Liver (tissue), 9 donors: ENCODE results near the gene DAB1. TPM values are rescaled to one million over a fixed set of nuclear protein-coding genes. Genes with fewer than 3 reads are reported as not detected.
A peak's percentile ranks its signal among the peaks of the same experiment; 100 is the strongest.

Source experiments
- DNase-seq: peaks from one replicate; pipeline ENCODE4 v3.0.0-alpha.2; 2017; ENCODE audit warnings: low spot score
- H3K27ac ChIP-seq, 2 donors: one replicate each; pipeline ENCODE4 v1.7.0; 2013; ENCODE audit warnings: inconsistent platforms in 2 of 2, low read length in 2 of 2, control low read depth in 1 of 2, low read depth in 1 of 2, mild to moderate bottlenecking in 1 of 2
- H3K27me3 ChIP-seq, 4 donors: one replicate each; pipeline versions ENCODE4 v1.6.1 to v1.7.0; 2013; ENCODE audit warnings: low read length in 3 of 4, inconsistent platforms in 1 of 4, mild to moderate bottlenecking in 1 of 4, moderate library complexity in 1 of 4; ENCODE audit not compliant: control insufficient read depth in 4 of 4, insufficient read depth in 4 of 4
- H3K36me3 ChIP-seq, 4 donors: one replicate each; pipeline versions ENCODE4 v1.6.1 to v1.7.0; 2013; ENCODE audit warnings: low read length in 3 of 4, mild to moderate bottlenecking in 3 of 4, low read depth in 1 of 4, moderate library complexity in 1 of 4; ENCODE audit not compliant: control insufficient read depth in 4 of 4, insufficient read depth in 3 of 4
- H3K4me1 ChIP-seq, 4 donors: one replicate each; pipeline versions ENCODE4 v1.6.1 to v1.7.0; 2013; ENCODE audit warnings: low read length in 3 of 4, mild to moderate bottlenecking in 3 of 4, moderate library complexity in 1 of 4; ENCODE audit not compliant: control insufficient read depth in 4 of 4, insufficient read depth in 4 of 4
- H3K4me3 ChIP-seq, 3 donors: one replicate each; pipeline versions ENCODE4 v1.6.1 to v1.7.0; 2013; ENCODE audit warnings: low read length in 3 of 3, control low read depth in 1 of 3, low read depth in 1 of 3, mild to moderate bottlenecking in 1 of 3
- H3K9ac ChIP-seq, 2 donors: one replicate each; pipeline ENCODE4 v1.7.0; 2013; ENCODE audit warnings: low read length in 2 of 2, mild to moderate bottlenecking in 2 of 2, moderate library complexity in 2 of 2, control low read depth in 1 of 2, low read depth in 1 of 2
- H3K9me3 ChIP-seq, 4 donors: one replicate each; pipeline versions ENCODE4 v1.6.1 to v1.7.0; 2013; ENCODE audit warnings: low read length in 3 of 4; ENCODE audit not compliant: control insufficient read depth in 4 of 4
- ATF3 ChIP-seq: IDR thresholded peaks from 2 replicates; pipeline ENCODE4 v1.6.1; 2016; ENCODE audit warnings: antibody characterized with exemption
- EGR1 ChIP-seq, 2 donors: IDR thresholded peaks; 2 replicates each; pipeline ENCODE4 v1.6.1; 2016 to 2018; ENCODE audit warnings: antibody characterized with exemption in 2 of 2, low read depth in 2 of 2
- FOXA1 ChIP-seq: IDR thresholded peaks from 2 replicates; pipeline ENCODE4 v1.6.1; 2016; ENCODE audit warnings: antibody characterized with exemption
- FOXA2 ChIP-seq: IDR thresholded peaks from 2 replicates; pipeline ENCODE4 v1.6.1; 2016; ENCODE audit warnings: antibody characterized with exemption
- GABPA ChIP-seq, 2 donors: IDR thresholded peaks in 1 of 2; conservative IDR thresholded peaks in 1 of 2; 2 replicates each; pipeline ENCODE4 v1.6.1; 2016; ENCODE audit warnings: antibody characterized with exemption in 2 of 2, mild to moderate bottlenecking in 1 of 2, moderate library complexity in 1 of 2
- HNF4A ChIP-seq, 2 donors: conservative IDR thresholded peaks; 2 replicates each; pipeline ENCODE4 v1.6.1; 2016; ENCODE audit warnings: antibody characterized with exemption in 2 of 2, mild to moderate bottlenecking in 2 of 2
- HNF4G ChIP-seq: IDR thresholded peaks from 2 replicates; pipeline ENCODE4 v1.6.1; 2016; ENCODE audit warnings: antibody characterized with exemption
- JUND ChIP-seq, 2 donors: IDR thresholded peaks; 2 replicates each; pipeline ENCODE4 v1.6.1; 2016; ENCODE audit warnings: antibody characterized with exemption in 2 of 2
- NR2F2 ChIP-seq: IDR thresholded peaks from 2 replicates; pipeline ENCODE4 v1.6.1; 2016; ENCODE audit warnings: antibody characterized with exemption
- RAD21 ChIP-seq, 2 donors: IDR thresholded peaks; 2 replicates each; pipeline ENCODE4 v1.6.1; 2016; ENCODE audit warnings: antibody characterized with exemption in 2 of 2, mild to moderate bottlenecking in 2 of 2
- RXRA ChIP-seq, 2 donors: IDR thresholded peaks; 2 replicates each; pipeline ENCODE4 v1.6.1; 2017 to 2018; ENCODE audit warnings: antibody characterized with exemption in 2 of 2, mild to moderate bottlenecking in 1 of 2
- SP1 ChIP-seq: IDR thresholded peaks from 2 replicates; pipeline ENCODE4 v1.6.1; 2018; ENCODE audit warnings: antibody characterized with exemption, mild to moderate bottlenecking
- TAF1 ChIP-seq: conservative IDR thresholded peaks from 2 replicates; pipeline ENCODE4 v1.6.1; 2016; ENCODE audit warnings: antibody characterized with exemption, mild to moderate bottlenecking
- YY1 ChIP-seq: IDR thresholded peaks from 2 replicates; pipeline ENCODE4 v1.6.1; 2016; ENCODE audit warnings: antibody characterized with exemption, mild to moderate bottlenecking
- ZBTB33 ChIP-seq: IDR thresholded peaks from 2 replicates; pipeline ENCODE4 v1.6.1; 2016; ENCODE audit warnings: antibody characterized with exemption
- WGBS: extraction: QIAGEN DNeasy Blood & Tissue Kit; methylation state at CpG from one replicate; pipeline ENCODE4 v1.1.7; 2013; 5-methylcytosine and 5-hydroxymethylcytosine counted together
- polyA plus RNA-seq, 2 donors: library from polyadenylated mRNA; stranded (reverse) in 1 of 2; unstranded in 1 of 2; fragments of 200-250 nt in 1 of 2; fragments of >200 nt in 1 of 2; fragmentation: Nextera tagmentation in 1 of 2; extraction: Ambion mirVana in 1 of 2; gene quantifications; one replicate each; pipeline versions ENCODE4 v1.2.1 to v1.2.3, GENCODE V29; 2013 to 2015
- total RNA-seq, 2 donors: library from RNA; depleted of rRNA; stranded (reverse); fragments of >200 nt; gene quantifications; one replicate each; pipeline ENCODE4 v1.2.3, GENCODE V29; 2014
- TF ChIP-seq, protein P1 (sequence below): IDR thresholded peaks from 2 replicates; pipeline ENCODE4 v1.6.1; 2016; ENCODE audit warnings: antibody characterized with exemption, mild to moderate bottlenecking
- TF ChIP-seq, protein P2 (sequence below): IDR thresholded peaks from 2 replicates; pipeline ENCODE4 v1.6.1; 2016; ENCODE audit warnings: antibody characterized with exemption
- donor health status: healthy.
- donor health status: healthy.
- donor health status: healthy.
- donor health status: healthy.
- donor health status: healthy.

DAB1 gene
- total and polyA plus RNA-seq, 4 donors: 0.54 to 1.7 (median 1.2) TPM

DNA sequence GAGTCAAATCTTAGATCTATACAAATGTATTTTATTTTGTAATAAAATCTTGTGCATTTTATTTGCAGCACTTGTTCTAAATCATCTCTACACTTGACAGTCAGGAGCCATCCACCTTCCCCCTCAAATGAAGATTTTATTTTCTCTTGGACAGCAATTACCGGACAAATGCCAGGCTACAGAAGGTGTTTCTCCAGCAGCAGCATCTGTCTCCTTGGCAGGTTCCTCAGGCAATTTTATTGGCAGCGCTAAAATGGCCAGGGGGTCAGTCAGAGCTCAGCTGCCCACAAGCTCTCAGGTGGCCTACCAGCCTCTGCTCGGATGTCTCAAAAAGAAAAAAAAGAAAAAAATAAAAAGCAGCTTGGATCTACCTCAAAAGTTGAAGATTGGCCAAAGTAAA is 107.6 kb downstream of the DAB1 start:
- WGBS: 93% methylated on average over 3 of the region's 3 CpGs
- TF ChIP-seq FOXA1 (no peak), FOXA2 (no peak), NR2F2 (no peak), ATF3 (no peak), HNF4G (no peak), HNF4A (conservative IDR thresholded peaks at IDR 0.05) (no peak)
- Histone ChIP-seq H3K4me1 (no peaks in the 10 kb centered on the region), H3K4me3 (no peak overlapping the region), H3K9me3 (no peaks in the 10 kb centered on the region), H3K27me3 (no peaks in the 10 kb centered on the region), H3K36me3 (no peaks in the 10 kb centered on the region), H3K27ac (no peak overlapping the region), H3K9ac (no peak overlapping the region)
- DNase-seq: no peak

DNA sequence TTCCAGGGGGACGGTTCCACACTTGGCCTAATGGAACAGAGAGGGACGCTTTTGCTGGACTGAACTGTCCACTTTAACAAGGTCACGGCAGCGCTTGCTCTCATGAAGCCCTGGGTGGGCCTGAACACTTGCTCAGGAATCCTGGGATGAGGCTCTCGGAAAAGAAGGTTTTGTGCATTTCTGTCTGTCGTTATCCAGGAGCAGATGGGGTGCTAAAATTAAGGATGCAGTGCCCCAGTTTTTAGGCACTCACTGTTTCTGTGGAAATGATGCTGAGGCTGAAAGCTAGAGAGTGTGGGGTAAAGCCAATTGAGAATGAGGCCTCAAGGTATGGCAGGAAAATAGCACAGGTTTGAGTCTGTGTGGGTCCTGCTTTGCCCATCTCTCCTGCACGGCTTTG is 111.0 kb downstream of the DAB1 start:
- DNase-seq: no peak
- Histone ChIP-seq H3K27ac (no peak overlapping the region), H3K9ac (no peak overlapping the region), H3K36me3 (no peaks in the 10 kb centered on the region), H3K4me3 (no peak overlapping the region), H3K9me3 (no peaks in the 10 kb centered on the region), H3K27me3 (no peaks in the 10 kb centered on the region), H3K4me1 (peaks cover 0 to 5% (median 2%) of the 10 kb centered on the region in 4 donors)
- TF ChIP-seq JUND (IDR thresholded peaks at IDR 0.05): no peak
- no peak for TF ChIP-seq FOXA1
- TF ChIP-seq SP1: no peak
- TF ChIP-seq HNF4G: no peak
- 95% methylated on average over 7 of the region's 7 CpGs for WGBS

GRCh38 chr1:57311411-57311810 is 112.4 kb downstream of the DAB1 start:
- Histone ChIP-seq H3K9ac (no peak overlapping the region), H3K27me3 (no peaks in the 10 kb centered on the region), H3K27ac (peak overlapping the region in 1 of 2 donors; percentile 2), H3K4me1 (peaks cover 0 to 8% (median 5%) of the 10 kb centered on the region in 4 donors), H3K9me3 (no peaks in the 10 kb centered on the region), H3K4me3 (no peak overlapping the region), H3K36me3 (no peaks in the 10 kb centered on the region)
- TF ChIP-seq RXRA (IDR thresholded peaks at IDR 0.05): no peak
- no peak for TF ChIP-seq ATF3
- no peak for TF ChIP-seq TAF1
- TF ChIP-seq EGR1 (IDR thresholded peaks at IDR 0.05; ENCODE audit: low read depth in 2 of 2): no peak
- TF ChIP-seq FOXA1: no peak
- peak in 1 of 2 donors; percentile 8 for TF ChIP-seq HNF4A (conservative IDR thresholded peaks at IDR 0.05)
- TF ChIP-seq GABPA (IDR thresholded peaks at IDR 0.05 in 1 of 2, conservative IDR thresholded peaks at IDR 0.05 in 1 of 2): no peak
- DNase-seq: no peak
- 86% methylated on average over 1 of the region's 1 CpG for WGBS

- TF ChIP-seq HNF4A (conservative IDR thresholded peaks at IDR 0.05) (peak; percentile 85 to 86), ATF3 (peak; percentile 81), TAF1 (no peak), SP1 (peak; percentile 48), HNF4G (no peak), RXRA (IDR thresholded peaks at IDR 0.05) (peak; percentile 16 to 31), ZBTB33 (no peak), JUND (IDR thresholded peaks at IDR 0.05) (peak in 1 of 2 donors; percentile 18), YY1 (peak; percentile 58), RAD21 (IDR thresholded peaks at IDR 0.05) (peak in 1 of 2 donors; percentile 35)
- TF ChIP-seq, protein P1, sequence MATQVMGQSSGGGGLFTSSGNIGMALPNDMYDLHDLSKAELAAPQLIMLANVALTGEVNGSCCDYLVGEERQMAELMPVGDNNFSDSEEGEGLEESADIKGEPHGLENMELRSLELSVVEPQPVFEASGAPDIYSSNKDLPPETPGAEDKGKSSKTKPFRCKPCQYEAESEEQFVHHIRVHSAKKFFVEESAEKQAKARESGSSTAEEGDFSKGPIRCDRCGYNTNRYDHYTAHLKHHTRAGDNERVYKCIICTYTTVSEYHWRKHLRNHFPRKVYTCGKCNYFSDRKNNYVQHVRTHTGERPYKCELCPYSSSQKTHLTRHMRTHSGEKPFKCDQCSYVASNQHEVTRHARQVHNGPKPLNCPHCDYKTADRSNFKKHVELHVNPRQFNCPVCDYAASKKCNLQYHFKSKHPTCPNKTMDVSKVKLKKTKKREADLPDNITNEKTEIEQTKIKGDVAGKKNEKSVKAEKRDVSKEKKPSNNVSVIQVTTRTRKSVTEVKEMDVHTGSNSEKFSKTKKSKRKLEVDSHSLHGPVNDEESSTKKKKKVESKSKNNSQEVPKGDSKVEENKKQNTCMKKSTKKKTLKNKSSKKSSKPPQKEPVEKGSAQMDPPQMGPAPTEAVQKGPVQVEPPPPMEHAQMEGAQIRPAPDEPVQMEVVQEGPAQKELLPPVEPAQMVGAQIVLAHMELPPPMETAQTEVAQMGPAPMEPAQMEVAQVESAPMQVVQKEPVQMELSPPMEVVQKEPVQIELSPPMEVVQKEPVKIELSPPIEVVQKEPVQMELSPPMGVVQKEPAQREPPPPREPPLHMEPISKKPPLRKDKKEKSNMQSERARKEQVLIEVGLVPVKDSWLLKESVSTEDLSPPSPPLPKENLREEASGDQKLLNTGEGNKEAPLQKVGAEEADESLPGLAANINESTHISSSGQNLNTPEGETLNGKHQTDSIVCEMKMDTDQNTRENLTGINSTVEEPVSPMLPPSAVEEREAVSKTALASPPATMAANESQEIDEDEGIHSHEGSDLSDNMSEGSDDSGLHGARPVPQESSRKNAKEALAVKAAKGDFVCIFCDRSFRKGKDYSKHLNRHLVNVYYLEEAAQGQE: no peak
- TF ChIP-seq, protein P2, sequence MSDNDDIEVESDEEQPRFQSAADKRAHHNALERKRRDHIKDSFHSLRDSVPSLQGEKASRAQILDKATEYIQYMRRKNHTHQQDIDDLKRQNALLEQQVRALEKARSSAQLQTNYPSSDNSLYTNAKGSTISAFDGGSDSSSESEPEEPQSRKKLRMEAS: peak; percentile 30
- no peaks in the 10 kb centered on the region for H3K27me3 ChIP-seq
- no peak overlapping the region for H3K9ac ChIP-seq
- 44% methylated on average over 5 of the region's 5 CpGs for WGBS
- H3K4me3 ChIP-seq: no peak overlapping the region
- H3K36me3 ChIP-seq: no peaks in the 10 kb centered on the region
- H3K9me3 ChIP-seq: no peaks in the 10 kb centered on the region
- DNase-seq: no peak
- H3K4me1 ChIP-seq: peaks cover 0 to 8% (median 5%) of the 10 kb centered on the region in 4 donors
- peak overlapping the region in 1 of 2 donors; percentile 2 for H3K27ac ChIP-seq
Measured at GRCh38 chr1:57311006-57311405, 112.9 kb downstream of the DAB1 start.
